ENCODE results near the gene EPHB6.

EPHB6 gene

DNA sequence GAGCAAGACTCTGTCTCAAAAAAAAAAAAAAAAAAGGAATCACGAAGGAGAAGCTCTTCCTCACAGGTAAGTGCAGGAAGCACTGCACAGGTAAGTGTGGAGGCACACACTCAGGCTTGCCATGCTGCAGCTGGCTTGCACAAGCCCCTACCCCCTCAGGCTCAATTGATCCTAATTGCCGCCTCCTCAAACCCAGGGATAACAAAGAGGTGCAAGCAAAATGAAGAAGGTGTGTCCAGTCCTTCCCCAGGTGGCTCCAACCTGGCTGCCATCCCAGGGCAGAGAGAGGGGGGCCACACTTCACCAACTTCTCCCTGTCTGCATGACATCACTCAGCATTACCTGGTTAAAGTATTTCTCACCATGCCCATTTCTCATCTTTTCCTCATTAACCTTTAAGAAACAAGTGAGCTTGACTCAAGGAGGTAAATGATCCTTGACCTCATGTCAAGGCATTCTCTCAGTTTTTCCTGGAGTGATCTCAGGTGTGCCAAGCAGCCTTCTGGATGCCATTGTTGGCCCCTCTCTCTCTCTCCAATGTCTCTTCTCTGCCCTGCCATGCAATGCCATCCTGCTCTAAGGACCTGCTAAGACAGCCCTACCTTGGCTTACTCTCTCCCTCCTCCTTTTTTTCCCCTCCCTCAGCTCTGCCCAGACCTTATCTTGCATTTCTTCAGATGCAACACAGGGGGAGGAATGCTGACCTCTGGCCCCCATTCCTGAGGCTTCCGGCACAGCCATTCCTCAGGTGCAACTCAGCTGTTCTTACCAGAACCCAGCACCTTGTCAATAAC is 43.7 kb downstream of the EPHB6 start:
- DNase-seq: no peak

DNA sequence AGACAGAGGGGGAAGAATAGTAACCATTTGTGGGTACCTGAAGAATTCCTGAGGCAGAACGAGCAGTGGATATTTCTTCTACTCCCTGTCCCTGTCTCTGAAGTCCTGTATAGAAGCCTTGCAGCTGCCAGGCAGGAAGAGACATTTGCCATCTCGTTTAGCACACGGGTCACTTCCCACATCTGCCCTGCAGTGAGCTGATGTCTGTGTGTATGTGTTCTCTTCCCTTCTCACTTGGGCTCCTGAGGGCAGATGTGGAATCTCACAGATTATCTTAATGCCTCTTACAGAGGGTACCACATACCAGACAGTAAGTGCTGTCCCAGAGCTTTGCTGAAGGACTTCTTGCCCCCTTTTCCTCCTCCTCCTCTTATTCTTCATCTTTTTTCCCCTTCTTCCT is 44.8 kb downstream of the EPHB6 start:
- no peak for DNase-seq

DNA sequence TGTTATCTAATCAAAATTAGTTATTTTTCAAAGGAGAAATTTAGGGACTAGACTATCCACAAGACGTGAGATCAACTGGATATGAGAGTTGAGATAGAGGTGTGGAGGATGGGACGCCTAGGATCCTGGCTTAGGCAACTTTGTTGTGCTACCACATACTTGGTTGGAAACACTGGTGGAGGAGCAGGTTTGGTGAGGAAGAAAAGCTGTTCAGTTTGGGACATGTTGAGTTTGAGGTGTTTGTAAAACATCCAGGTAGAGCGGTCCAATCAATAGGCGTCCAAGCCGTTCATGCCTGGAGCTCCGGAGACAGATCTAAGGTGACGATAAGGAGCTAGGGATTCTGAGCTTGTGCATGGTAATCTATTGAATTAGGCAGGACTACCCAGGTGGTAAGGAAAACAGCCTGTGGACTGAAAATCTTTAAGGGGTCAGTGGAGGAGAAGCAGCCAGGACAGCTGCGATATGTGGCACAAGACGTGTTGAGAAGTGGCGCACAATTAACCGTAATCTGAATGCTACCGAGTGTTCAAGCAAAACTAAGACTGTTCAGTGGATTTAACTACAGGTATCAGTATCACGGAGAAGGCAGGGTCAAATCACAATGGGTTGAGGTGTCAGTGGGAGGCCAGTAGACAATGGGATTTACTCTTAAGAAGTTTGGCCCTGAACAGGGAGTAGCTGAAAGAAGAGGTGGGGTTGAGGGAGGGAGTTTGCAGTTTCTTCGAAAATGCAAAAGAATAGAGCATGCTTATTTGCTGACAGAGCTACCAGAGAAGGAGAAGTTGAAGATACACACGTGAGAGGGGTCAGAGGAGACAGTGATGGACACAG is 46.8 kb downstream of the EPHB6 start:
- DNase-seq: no peak

DNA sequence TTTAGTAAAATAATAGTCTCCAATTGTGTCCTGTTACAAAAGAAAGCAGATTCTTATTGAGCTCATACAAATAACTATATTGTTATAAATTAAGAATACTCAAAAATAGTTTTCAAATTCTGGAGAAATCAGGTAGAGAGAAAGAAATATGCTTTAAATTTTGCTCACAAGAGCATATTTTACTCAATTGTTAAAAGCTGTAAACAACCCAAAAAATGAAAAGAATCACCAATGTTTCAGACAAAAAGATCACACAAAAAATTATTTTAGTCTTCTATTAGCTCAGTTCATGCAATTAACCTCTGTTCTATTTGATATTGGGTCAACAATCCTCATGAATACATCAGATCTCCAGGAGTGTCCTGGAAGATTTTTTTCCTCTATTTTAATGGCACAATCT is 49.3 kb downstream of the EPHB6 start:
- DNase-seq: no peak

DNA sequence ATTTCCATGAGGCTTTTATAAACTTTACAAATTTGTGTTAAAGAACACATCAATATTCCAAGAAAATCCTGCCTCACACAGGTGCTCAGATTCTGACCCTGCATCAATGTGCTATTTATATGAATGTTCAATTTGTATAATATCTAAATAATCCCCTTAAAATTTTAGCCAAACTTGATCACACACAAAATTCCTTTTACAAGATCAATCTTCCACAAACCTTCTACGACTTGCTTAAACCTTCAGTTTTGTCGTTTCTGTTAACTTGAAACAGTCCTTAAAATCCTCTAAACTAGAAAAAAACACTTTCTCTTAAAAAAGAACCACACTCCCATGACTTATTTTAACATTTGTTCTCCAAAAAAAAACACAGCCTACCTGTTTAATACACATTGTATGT is 50.9 kb downstream of the EPHB6 start:
- no peak for DNase-seq

DNA sequence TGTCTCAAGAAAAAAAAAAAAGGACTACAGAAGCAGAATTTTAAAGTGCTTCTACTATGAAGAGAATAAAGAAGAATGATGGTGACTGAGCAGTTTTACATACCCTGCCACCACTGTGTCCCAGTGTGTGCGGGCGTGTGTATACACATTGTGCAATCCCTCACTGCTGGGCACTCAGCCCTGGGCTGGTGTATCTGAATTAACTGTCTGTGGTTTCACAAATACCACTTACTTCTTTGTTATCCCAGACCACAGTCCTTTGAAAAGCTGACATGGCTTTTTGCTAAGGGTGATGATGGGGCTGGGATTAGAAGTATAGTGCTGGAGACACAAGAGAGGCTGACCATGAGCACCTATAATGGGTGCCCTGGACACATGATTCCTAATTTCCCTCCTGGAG is 51.8 kb downstream of the EPHB6 start:
- DNase-seq: no peak

DNA sequence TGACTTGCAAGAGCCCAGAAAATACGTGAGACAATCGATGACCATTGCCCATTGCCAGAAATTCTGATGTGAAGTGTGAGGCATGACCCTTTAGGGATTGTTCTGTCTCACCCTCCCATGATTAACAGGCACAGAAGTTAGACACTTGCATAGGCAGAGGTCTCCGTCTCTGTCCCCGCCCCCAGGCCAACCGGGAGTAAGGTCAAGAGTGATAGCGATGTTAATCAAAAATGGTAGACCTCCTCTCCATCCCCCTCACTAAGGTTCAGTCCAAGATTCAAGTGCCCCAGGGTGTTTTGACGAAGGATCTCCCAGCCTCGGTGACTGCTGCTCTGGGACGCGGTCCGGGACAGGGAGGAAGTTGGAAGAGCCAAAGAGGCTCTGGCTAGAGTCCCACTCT is 53.4 kb downstream of the EPHB6 start:
- DNase-seq: no peak

DNA sequence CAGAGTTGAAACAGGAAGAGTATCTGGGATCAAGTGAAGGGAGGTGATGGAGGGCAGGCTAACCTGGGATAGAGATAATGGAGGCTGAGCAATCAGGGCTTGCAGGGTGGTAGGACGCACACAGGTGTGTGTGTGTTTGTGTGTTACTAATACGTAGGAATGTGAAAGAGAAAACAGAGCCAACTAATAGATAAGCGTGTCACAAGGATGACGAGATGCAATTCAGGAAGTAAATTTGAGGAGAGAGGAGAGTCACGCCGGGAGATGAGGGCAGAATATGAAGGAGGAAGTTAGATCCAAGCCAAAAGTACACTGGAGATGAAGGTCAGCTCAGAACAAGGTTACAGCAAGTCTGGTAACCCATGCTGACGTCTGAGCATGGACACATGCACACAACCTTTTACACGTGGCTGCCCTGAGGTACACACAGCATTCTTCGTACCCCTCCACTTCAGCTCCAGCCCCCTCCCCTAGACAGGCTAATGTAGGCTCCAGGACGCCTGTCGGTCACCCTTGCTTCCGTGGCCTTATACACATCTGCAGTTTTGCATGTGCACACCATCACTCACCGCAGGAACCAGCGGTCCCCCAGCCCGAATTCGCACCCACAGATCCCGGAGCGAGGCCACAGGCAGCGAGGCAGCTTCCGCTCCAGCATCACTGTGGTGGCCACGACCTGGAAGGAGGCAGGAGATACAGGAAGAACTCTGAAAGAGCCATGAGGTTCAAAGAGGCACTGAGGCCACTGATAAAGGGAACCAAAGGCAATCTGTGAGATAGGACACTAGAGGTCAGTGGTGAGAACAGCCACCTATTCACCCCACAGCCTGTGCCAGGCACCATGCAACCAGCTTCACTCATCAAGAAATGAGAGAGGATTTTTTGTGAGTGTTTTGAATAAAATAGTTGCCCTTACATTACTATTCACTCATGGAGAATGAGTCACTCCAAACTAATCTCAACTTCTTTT is 54.3 kb downstream of the EPHB6 start:
- DNase-seq: no peak

DNA sequence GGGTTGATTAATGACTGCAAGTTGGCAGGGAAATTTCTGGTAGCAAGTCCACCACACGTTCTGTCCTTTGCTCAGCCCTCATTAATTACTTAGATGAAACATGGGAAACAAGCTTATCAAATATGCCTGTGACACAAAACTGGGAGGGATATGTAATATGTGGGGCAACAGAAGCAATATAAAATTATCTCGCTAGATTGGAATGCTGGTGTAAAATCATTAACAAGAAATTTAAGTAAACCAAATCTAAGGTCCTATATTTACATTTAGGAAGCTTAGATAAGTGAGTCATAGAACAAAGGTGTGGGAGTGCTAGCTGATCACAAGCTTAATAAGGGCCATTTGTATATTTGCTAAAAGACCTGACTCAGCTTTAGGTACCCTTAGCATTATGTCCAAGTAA is 55.2 kb downstream of the EPHB6 start:
- no peak for DNase-seq

DNA sequence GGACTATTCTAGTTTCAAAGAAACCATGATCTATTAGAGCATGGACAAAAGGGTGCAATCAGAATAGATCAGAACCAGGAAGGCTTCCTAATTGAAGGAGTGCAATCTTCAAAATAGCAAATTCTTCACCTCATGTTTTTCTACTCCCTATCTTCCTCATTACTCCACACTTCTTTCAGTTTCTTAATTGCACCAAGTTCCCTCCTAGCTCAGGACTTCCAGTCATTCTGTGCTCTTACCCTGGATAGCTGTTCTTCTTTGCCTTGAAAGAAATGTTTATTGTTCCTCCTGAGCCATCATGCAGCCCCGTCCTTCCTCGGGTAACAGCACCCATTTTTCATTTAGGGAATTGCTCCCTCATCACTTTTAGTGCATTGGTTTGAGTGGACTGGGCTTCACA is 55.6 kb downstream of the EPHB6 start:
- DNase-seq: no peak

DNA sequence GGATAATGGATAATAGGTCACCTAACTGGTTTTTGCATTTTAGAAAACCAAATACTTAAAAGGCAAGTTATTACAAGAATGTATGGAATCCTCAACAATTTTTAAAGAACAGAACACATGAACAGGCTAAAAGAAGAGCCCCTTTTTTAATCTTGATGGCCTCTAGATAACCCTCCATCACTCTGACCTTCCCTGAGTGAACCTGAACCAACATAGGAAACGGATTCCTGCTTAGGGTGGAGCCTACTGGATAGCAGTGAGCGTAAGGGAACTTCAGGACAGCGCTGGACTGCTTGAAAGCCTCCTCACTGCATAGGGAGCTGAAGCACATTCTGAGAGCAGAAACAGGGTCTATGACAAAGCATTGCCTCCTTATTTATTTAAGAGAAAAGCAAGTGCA is 58.2 kb downstream of the EPHB6 start:
- DNase-seq: no peak

DNA sequence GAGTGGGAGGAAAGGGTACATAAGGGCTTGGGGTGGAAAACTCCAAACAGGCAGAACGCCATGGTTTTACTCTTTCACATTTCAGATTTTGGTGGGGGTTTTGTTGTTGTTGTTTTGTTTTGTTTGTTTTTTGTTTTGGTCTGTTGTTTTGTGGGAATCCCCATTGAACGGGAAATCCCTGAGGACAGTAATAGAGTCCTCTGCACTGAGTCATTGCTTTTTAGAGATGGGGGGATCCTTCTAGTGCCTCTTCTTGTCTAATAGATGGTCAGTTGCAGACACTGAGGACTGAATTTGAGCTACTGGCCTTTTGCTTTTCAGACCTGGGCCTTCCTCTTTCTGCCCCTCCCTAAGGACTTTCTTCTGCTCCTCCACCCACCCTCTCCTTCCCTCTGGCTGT is 58.7 kb downstream of the EPHB6 start:
- no peak for DNase-seq

DNA sequence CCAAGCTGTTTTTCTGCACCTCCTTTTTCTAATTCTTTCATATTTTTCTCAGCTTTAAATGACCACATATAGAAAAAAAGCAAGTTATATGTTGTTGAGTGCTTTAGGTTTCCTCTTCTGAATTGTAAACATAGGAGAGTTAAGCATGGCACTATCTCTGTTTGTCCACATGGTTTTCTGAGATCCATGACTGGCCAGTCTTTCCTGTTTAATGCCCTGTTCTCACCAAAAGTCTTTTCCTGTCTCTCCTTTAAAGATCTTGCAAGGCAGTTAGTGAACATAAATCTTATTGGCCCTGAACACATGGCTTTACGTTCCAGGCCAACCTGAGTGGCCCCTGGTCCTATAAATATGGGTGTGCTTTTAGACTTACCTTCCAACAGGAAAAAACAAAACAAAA is 59.2 kb downstream of the EPHB6 start:
- no peak for DNase-seq

DNA sequence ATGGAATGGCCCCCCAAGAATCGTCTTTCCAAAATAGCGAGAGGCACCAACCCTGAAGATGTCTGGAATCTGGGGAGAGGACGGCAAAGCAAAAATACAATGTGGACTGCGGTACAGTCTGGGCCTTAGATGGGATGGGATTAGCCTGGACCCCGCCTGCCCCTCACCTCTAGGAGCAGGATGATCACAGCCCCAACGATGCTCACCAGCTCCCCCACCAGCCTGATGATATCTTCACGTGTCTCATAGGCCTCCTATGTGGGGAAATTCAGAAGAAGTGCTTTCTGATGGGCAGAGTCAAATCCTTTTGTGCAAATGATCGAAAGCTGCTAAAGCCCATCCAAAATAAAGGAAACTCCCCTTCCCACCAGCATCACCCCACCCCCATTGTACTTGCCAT is 60.4 kb downstream of the EPHB6 start:
- no peak for DNase-seq

DNA sequence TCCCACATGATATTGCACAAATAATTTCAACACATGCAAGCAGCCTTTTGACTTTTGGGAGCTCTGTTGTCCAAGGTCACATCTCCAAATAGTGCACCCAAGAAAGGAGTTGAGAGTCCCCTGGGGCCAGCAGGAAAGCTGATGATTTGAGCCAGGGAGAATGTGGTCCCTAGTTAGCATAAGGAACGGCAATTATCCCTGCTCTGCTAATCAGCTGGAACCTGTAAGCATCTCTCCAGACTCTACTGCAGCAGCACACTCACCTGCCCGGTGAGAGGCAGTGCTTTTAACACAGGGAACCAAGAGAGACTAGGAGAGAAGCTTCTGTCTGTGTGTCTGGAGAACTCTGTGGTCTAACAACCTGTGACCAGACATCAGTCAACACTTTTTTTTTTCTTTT is 61.6 kb downstream of the EPHB6 start:
- DNase-seq: no peak

DNA sequence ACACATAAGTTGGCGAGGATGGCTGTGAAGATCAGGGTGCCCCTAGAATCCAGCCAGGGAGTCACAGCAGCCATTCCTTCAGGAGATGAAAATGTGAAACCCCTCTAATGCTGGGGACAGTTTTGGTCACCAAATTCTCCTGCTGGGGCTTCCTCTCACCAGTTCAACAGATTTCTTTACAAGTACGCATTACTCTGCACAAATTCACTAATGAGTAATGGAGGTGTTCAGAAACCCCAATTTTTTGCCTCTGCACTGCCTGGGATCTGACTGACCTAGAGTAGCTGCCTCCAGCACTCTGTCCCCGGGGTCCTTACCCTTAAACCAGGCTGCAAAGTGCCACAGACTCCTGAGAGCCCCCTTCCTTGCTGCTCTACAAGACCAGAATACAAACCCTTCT is 62.6 kb downstream of the EPHB6 start:
- DNase-seq: no peak

DNA sequence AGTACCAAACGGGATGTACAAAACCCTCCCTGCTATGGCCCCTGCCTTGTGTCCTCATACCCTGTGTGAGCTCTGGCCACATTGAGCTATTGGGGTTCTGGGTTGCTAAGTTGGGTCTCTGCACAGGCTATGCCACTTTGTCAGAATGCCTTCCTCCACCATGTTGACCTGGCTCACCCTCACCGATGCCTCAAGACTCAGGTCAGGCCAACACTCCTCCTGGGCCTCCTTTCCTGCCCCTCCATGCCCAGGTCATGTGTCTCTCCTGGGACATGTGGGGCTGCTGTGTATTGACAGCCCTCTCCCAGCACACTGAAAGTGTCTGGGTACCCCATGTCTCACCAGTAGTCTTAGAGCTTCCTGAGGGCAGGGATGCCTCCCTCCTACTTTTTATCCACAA is 64.0 kb downstream of the EPHB6 start:
- no peak for DNase-seq

DNA sequence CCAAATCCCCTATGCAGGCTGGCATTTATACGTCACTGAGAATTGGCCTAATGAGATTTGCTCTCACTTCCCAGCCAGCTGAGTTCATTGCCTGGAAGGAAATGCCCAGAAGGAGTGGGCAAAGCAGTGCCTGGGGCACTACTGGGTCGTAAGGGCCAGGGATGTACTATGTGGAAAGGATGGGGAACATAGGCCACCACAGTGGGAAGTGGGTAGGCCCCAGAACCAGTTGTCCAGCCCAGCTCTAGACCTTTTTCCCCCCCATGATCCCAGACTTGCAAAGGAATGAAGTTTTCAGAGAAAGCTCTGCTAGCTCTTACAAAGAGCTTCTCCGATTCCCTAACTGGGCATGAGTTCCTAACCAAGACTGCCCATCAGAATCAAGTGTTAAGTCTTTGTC is 64.8 kb downstream of the EPHB6 start:
- DNase-seq: no peak
